GM19455 (cell line): Measurements from ENCODE around the gene ECPAS.
"Not testable (repeated sequence)": the region's sequence is repeated elsewhere in the genome, so short reads cannot be mapped to it uniquely, and the experiment has no call there.

ENCODE experiments used
- ATAC-seq: cut with Tn5 transposase; IDR thresholded peaks from one replicate; pipeline ENCODE4 v1.9.1; 2021; ENCODE audit not compliant: unreplicated experiment

ECPAS gene

GRCh38 chr9:111429175-111429574 is 55.0 kb downstream of the ECPAS start:
- no peak for ATAC-seq

DNA sequence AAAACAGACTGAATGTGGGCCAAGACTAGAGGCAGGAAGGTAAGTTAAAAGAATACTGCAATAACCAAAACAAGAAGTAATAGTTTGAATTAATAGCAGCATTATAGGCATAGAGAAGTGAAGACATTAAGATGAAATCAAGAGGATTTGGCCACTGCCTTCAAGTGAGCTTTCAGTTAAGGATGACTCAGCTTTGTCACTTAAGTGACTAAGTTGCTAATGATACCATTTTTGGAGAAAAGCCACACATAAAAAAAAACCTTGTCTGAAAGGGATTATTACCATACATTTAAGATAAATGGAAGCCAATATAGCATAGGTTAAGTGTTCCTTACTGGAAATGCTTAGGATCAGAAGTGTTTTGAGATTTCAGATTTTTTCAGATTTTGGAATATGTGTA is 57.0 kb downstream of the ECPAS start:
- ATAC-seq: no peak

DNA sequence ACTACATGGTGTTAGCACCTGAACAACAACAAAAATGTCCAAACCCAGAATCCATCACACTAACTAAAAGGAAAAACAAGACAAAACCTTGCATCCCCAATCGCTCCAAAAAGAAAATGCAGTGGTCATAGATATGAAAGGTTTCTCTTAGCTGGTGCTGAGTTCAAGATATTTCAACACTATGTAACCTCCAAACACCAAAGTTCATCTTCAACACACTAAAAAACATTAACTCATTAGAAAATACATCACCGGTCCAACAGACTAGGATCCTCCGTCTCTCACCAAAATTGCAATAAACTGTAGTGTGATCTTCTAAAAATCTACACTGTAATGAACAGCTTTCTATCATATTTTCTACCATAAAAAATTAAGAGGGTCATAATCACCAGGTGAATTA is 60.8 kb downstream of the ECPAS start:
- ATAC-seq: no peak

- ATAC-seq: no peak
Observed at GRCh38 chr9:111414406-111414805, 69.8 kb downstream of the ECPAS start.

DNA sequence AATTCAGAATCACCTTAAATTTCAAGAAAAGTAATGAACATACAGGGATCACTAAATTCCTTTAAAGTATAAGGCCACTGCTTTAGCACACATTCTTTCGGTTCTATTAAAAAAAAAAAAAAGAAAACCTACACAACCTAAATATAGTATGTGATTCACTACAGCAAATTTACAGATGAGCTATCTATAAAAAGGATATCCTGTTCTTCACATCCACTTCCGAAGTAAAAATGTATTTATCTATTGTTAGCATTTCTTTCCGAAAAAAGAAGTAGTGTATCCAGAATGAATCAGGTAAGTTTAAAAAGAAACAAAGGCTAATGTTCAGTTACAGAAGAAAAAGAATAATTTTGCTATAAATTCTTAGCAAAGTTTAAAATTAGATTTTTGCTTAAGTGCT is 70.2 kb downstream of the ECPAS start:
- no peak for ATAC-seq

- no peak for ATAC-seq
Observed at GRCh38 chr9:111412280-111412679, 71.9 kb downstream of the ECPAS start.

DNA sequence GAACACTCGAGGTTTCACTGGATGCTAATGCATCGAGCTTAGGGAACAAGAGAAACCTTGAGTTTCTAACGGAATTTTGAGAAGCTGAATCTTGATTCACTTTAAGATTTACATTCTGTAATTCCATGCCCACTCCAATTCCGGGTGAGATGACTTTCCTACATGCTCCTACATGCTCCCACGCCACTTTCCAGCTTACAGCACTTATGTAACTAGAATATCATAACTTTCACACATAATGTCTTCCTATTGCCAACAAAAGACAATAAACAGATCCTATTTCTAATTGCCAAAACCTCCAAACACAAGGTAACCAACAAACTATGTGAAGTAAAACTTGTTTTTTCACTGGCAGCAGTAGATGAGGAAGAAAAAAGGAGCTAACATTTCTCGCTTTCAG is 72.9 kb downstream of the ECPAS start:
- no peak for ATAC-seq

DNA sequence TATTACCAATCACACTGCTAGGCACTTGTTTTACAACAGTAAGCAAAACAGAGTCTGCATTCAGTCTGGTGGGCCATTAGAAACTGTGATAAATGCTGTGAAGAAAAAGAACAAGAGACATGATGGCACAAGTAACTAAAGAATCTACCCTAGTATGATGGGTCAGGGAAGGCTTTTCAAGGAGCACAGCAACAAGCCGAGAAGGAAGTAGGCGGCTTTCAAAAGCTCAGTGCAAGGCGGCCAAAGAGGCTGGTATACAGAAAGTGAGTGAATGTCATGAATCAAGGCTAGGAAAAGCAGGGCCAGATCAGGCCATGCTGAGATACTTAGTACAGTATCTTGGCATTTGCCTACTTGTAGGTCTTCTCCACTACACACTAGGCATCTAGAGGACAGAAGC is 76.4 kb downstream of the ECPAS start:
- ATAC-seq: no peak

- no peak for ATAC-seq
Observed at GRCh38 chr9:111405701-111406100, 78.5 kb downstream of the ECPAS start.

GRCh38 chr9:111401486-111401885 is 82.7 kb downstream of the ECPAS start:
- ATAC-seq: not testable (repeated sequence)

- ATAC-seq: no peak
Observed at GRCh38 chr9:111400564-111400898, 83.7 kb downstream of the ECPAS start.

- ATAC-seq: no peak
Observed at GRCh38 chr9:111399772-111400563, 84.2 kb downstream of the ECPAS start.

DNA sequence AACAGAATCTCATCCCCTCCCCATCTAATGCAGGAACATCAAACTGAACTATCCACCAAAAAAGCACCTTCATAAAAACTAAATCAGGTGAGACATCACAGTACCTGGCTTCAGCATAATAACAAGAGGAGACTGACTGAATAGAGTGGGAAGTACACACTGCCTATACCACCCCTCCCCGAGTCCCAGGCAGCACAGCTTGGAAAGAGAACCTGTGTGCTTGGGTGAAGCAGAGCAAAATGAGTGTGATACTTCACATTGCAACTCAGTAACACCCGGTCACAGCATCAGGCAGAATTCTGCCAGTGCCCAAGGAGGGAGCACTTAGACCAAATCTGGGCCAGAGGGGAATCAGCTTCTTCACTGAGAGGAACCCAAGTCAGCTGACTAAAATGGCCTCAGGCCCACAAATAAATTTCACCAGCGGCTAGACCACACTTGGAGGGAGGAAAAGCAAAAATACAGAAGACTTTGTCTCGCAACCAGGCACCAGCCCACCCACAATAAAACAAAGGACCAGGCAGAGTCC is 84.9 kb downstream of the ECPAS start:
- no peak for ATAC-seq

DNA sequence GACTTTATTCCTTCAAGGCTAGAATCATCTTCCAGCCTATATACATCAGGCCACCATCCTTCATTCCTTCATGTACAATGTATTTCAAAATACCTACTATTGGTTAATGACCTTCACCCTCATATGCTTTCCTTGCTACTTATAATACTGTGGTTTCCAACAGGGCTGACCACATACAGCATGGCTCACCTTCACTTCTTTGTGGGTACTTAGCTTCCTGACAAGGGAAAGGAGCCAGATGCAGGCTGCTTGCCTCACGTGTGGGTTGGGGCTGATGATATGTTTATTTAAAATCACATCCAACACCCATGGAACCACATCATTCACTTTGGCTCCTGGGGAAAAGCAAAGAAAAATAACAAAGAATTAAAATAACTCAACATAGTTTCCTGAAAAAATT is 90.2 kb downstream of the ECPAS start:
- ATAC-seq: no peak

DNA sequence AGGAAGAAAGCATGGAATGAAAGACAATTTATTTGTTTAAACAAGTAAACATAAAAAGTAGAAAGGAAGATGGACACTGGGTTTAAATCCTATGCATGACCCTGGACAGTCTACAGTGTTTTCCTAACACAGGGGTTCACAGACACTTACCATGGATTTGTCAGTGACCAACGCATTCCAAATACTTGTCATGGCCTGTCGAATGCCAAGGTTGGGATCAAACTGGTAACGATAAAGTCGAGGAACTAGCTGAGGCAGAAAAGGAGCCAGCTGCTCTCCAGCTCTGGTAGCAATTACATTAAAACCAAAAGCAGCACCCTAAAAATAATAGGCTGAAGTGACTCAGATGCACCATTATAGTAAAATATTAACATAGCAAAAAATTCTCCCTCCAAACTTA is 94.8 kb downstream of the ECPAS start:
- no peak for ATAC-seq

DNA sequence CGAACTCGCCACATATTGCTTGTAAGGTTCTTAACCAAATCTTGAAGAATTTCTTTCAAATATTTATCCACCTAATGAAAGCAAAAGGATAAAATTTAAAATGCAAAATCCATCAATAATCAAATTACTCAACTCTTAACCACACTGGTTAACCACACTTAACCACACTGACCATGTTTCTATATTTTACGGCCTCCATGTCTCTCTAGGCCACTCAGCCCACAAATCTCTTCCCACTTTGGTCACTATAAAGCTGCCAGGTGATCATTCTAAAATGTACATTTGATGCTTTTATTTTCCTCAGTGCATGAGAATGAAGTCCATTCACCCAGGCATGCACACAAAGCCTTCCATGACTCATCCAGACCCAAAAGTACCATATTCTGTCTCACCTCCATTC is 97.8 kb downstream of the ECPAS start:
- no peak for ATAC-seq

- ATAC-seq: no peak
Observed at GRCh38 chr9:111381006-111381405, 103.2 kb downstream of the ECPAS start.

GRCh38 chr9:111375817-111376564 is 108.2 kb downstream of the ECPAS start:
- ATAC-seq: no peak

- ATAC-seq: no peak
Observed at GRCh38 chr9:111375062-111375461, 109.1 kb downstream of the ECPAS start.

GRCh38 chr9:111372297-111372696 is 111.9 kb downstream of the ECPAS start:
- no peak for ATAC-seq

- ATAC-seq: no peak
Observed at GRCh38 chr9:111366978-111367377, 117.2 kb downstream of the ECPAS start.

- ATAC-seq: no peak
Observed at GRCh38 chr9:111362526-111362925, 121.7 kb downstream of the ECPAS start.
